ENCODE measurements around the gene SLC39A11. TPM values are rescaled to one million over a fixed set of nuclear protein-coding genes. Genes with fewer than 3 reads are reported as not detected.

SLC39A11 gene
- total and polyA plus RNA-seq, 4 donors, result 18.9 to 44.9 (median 28.2) TPM

- H3K4me3 ChIP-seq (ENCODE audit: low read depth in 1 of 3, low read length in 3 of 3), result no peak overlapping the region
- H3K27me3 ChIP-seq (ENCODE audit: control insufficient read depth in 4 of 4, insufficient read depth in 4 of 4, low read length in 3 of 4), result peaks cover 0 to 14% (median 4%) of the 10 kb centered on the region in 4 donors
- 73% methylated on average over 4 of the region's 4 CpGs for WGBS
- no peaks in the 10 kb centered on the region for H3K9me3 ChIP-seq (ENCODE audit: control insufficient read depth in 4 of 4, low read length in 3 of 4)
- H3K36me3 ChIP-seq (ENCODE audit: control insufficient read depth in 4 of 4, insufficient read depth in 3 of 4, low read depth in 1 of 4, low read length in 3 of 4), result no peaks in the 10 kb centered on the region
- TF ChIP-seq HNF4A (conservative IDR thresholded peaks at IDR 0.05) (no peak), SP1 (IDR thresholded peaks at IDR 0.05) (no peak), RXRA (IDR thresholded peaks at IDR 0.05) (no peak), NR2F2 (IDR thresholded peaks at IDR 0.05) (no peak), FOXA1 (IDR thresholded peaks at IDR 0.05) (no peak), ZBTB33 (IDR thresholded peaks at IDR 0.05) (no peak)
- no peak overlapping the region for H3K9ac ChIP-seq (ENCODE audit: low read depth in 1 of 2, low read length in 2 of 2)
- no peak for DNase-seq (ENCODE audit: low spot score)
- no peaks in the 10 kb centered on the region for H3K4me1 ChIP-seq (ENCODE audit: control insufficient read depth in 4 of 4, insufficient read depth in 4 of 4, low read length in 3 of 4)
- no peak overlapping the region for H3K27ac ChIP-seq (ENCODE audit: low read depth in 1 of 2, low read length in 2 of 2)
Observed at GRCh38 chr17:72614476-72614870, 478.0 kb downstream of the SLC39A11 start.

GRCh38 chr17:72613806-72614292 is 478.6 kb downstream of the SLC39A11 start:
- H3K27ac ChIP-seq (ENCODE audit: low read depth in 1 of 2, low read length in 2 of 2), result no peak overlapping the region
- H3K9ac ChIP-seq (ENCODE audit: low read depth in 1 of 2, low read length in 2 of 2), result no peak overlapping the region
- DNase-seq (ENCODE audit: low spot score), result no peak
- no peak overlapping the region for H3K4me3 ChIP-seq (ENCODE audit: low read depth in 1 of 3, low read length in 3 of 3)
- no peaks in the 10 kb centered on the region for H3K9me3 ChIP-seq (ENCODE audit: control insufficient read depth in 4 of 4, low read length in 3 of 4)
- peaks cover 0 to 14% (median 4%) of the 10 kb centered on the region in 4 donors for H3K27me3 ChIP-seq (ENCODE audit: control insufficient read depth in 4 of 4, insufficient read depth in 4 of 4, low read length in 3 of 4)
- TF ChIP-seq CTCF (IDR thresholded peaks at IDR 0.05; ENCODE audit: low read depth, low read length, missing input control) (no peak), TAF1 (conservative IDR thresholded peaks at IDR 0.05) (no peak), YY1 (IDR thresholded peaks at IDR 0.05) (no peak)
- 79% methylated on average over 3 of the region's 3 CpGs for WGBS
- no peaks in the 10 kb centered on the region for H3K36me3 ChIP-seq (ENCODE audit: control insufficient read depth in 4 of 4, insufficient read depth in 3 of 4, low read depth in 1 of 4, low read length in 3 of 4)
- H3K4me1 ChIP-seq (ENCODE audit: control insufficient read depth in 4 of 4, insufficient read depth in 4 of 4, low read length in 3 of 4), result no peaks in the 10 kb centered on the region

GRCh38 chr17:72613396-72613795 is 479.1 kb downstream of the SLC39A11 start:
- no peaks in the 10 kb centered on the region for H3K9me3 ChIP-seq (ENCODE audit: control insufficient read depth in 4 of 4, low read length in 3 of 4)
- no peak overlapping the region for H3K9ac ChIP-seq (ENCODE audit: low read depth in 1 of 2, low read length in 2 of 2)
- 65% methylated on average over 7 of the region's 7 CpGs for WGBS
- H3K27ac ChIP-seq (ENCODE audit: low read depth in 1 of 2, low read length in 2 of 2), result no peak overlapping the region
- no peak overlapping the region for H3K4me3 ChIP-seq (ENCODE audit: low read depth in 1 of 3, low read length in 3 of 3)
- no peaks in the 10 kb centered on the region for H3K4me1 ChIP-seq (ENCODE audit: control insufficient read depth in 4 of 4, insufficient read depth in 4 of 4, low read length in 3 of 4)
- peaks cover 0 to 12% (median 4%) of the 10 kb centered on the region in 4 donors for H3K27me3 ChIP-seq (ENCODE audit: control insufficient read depth in 4 of 4, insufficient read depth in 4 of 4, low read length in 3 of 4)
- H3K36me3 ChIP-seq (ENCODE audit: control insufficient read depth in 4 of 4, insufficient read depth in 3 of 4, low read depth in 1 of 4, low read length in 3 of 4), result no peaks in the 10 kb centered on the region
- DNase-seq (ENCODE audit: low spot score), result no peak
- TF ChIP-seq HNF4A (conservative IDR thresholded peaks at IDR 0.05) (no peak), RAD21 (IDR thresholded peaks at IDR 0.05) (no peak), RXRA (IDR thresholded peaks at IDR 0.05) (no peak), MAX (IDR thresholded peaks at IDR 0.05) (no peak), FOXA2 (IDR thresholded peaks at IDR 0.05) (no peak), SP1 (IDR thresholded peaks at IDR 0.05) (no peak), ATF3 (IDR thresholded peaks at IDR 0.05) (no peak), GABPA (IDR thresholded peaks at IDR 0.05 in 1 of 2, conservative IDR thresholded peaks at IDR 0.05 in 1 of 2) (no peak), YY1 (IDR thresholded peaks at IDR 0.05) (no peak), TAF1 (conservative IDR thresholded peaks at IDR 0.05) (no peak), REST (IDR thresholded peaks at IDR 0.05) (no peak), FOXA1 (IDR thresholded peaks at IDR 0.05) (no peak), JUND (IDR thresholded peaks at IDR 0.05) (no peak), CTCF (IDR thresholded peaks at IDR 0.05; ENCODE audit: low read depth, low read length, missing input control) (no peak), NR2F2 (IDR thresholded peaks at IDR 0.05) (no peak)
